ENCODE results near the gene PGLYRP4.

PGLYRP4 gene

DNA sequence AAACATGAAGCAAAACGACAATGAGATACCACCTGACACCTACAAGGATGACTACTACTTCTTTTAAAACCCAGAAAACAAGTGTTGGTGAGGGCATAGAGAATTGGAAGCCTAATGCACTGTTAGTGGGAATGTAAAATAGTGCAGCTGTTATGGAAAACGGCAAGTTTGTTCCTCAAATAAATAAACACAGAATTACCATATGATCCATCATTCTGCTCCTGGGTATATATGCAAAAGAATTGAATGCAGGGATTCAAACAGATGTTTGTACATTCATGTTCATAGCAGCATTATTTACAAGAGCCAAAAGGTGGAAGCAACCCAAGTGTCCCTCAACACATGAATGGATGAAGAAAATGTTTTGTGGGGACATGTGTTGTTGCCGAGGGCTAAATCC is 43.6 kb upstream of the PGLYRP4 start:
- no CpG with 5 or more reads among the region's 3 CpGs for WGBS (ENCODE audit: insufficient coverage, insufficient read length)
- H3K9me3 ChIP-seq (ENCODE audit: control insufficient read depth, insufficient read depth, low read length) = no peaks in the 10 kb centered on the region
- H3K27me3 ChIP-seq (ENCODE audit: control insufficient read depth, insufficient read depth, low read length) = no peaks in the 10 kb centered on the region
- H3K4me3 ChIP-seq (ENCODE audit: low read length) = no peak overlapping the region
- H3K36me3 ChIP-seq (ENCODE audit: control insufficient read depth, insufficient read depth, low read length) = no peaks in the 10 kb centered on the region
- no peak overlapping the region for H3K27ac ChIP-seq (ENCODE audit: low read length)
- DNase-seq (ENCODE audit: low read depth, low spot score) = no peak
- peaks cover 1% of the 10 kb centered on the region; the same call in 1 of the 2 replicates for H3K4me1 ChIP-seq (ENCODE audit: control insufficient read depth, insufficient read depth, low read length)

DNA sequence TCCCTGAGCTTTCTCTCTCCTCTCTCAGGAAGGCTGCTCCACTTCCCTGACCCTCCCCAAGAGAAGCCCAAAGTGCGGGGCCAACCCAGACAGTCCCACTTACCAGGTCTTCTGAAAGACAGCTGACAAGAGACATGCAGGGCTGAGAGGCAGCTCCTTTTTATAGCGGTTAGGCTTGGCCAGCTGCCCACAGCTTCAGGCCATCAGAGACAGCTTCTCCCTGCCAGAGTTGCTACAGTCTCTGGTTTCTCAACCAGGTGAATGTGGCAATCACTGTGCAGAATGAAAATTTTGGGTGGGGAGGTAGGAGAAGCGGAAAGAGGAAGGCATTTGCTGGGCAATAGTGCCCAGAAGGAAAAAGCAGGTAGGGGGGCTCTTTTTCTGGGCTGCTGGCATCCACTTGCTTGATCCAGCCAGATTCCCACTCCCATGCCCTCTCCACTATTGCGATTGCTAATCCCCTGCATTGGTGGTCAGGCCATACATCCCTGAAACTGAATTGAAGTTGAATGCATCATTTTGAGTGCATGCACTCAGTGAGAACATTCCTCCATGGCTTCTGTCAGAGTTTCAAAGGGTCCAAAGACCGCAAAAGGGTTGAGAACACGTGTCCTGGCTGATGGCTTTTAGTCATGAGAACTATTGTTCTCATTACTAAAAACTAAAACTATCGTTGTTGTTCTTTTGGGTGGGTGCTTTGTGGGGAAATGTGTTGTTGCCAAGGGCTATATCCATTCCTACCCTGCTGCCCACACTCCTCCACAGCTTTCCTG is 42.5 kb upstream of the PGLYRP4 start, which contains the start of gene S100A8:
S100A8 (minus strand) TSS at position 136 of the 773 bp plus-strand sequence. CDS start 538 bp downstream, outside the sequence.
- no peaks in the 10 kb centered on the region for H3K27me3 ChIP-seq (ENCODE audit: control insufficient read depth, insufficient read depth, low read length)
- H3K27ac ChIP-seq (ENCODE audit: low read length) = no peak within 1 kb of the TSS
- no peaks in the 10 kb centered on the region for H3K9me3 ChIP-seq (ENCODE audit: control insufficient read depth, insufficient read depth, low read length)
- peaks cover 1% of the 10 kb centered on the region; the same call in 1 of the 2 replicates for H3K4me1 ChIP-seq (ENCODE audit: control insufficient read depth, insufficient read depth, low read length)
- no peak for DNase-seq (ENCODE audit: low read depth, low spot score)
- no peak within 1 kb of the TSS for H3K4me3 ChIP-seq (ENCODE audit: low read length)
- WGBS (ENCODE audit: insufficient coverage, insufficient read length) = no CpG with 5 or more reads among the region's 7 CpGs
- H3K36me3 ChIP-seq (ENCODE audit: control insufficient read depth, insufficient read depth, low read length) = no peaks in the 10 kb centered on the region

- Histone ChIP-seq H3K4me3 (ENCODE audit: low read length) (no peak overlapping the region), H3K27me3 (ENCODE audit: control insufficient read depth, insufficient read depth, low read length) (no peaks in the 10 kb centered on the region), H3K27ac (ENCODE audit: low read length) (no peak overlapping the region), H3K9me3 (ENCODE audit: control insufficient read depth, insufficient read depth, low read length) (no peaks in the 10 kb centered on the region), H3K4me1 (ENCODE audit: control insufficient read depth, insufficient read depth, low read length) (peaks cover 1% of the 10 kb centered on the region; the same call in 1 of the 2 replicates), H3K36me3 (ENCODE audit: control insufficient read depth, insufficient read depth, low read length) (no peaks in the 10 kb centered on the region)
- DNase-seq (ENCODE audit: low read depth, low spot score) = no peak
- WGBS (ENCODE audit: insufficient coverage, insufficient read length) = no CpG with 5 or more reads among the region's 17 CpGs
Observed at GRCh38 chr1:153389973-153390879, 41.6 kb upstream of the PGLYRP4 start.

DNA sequence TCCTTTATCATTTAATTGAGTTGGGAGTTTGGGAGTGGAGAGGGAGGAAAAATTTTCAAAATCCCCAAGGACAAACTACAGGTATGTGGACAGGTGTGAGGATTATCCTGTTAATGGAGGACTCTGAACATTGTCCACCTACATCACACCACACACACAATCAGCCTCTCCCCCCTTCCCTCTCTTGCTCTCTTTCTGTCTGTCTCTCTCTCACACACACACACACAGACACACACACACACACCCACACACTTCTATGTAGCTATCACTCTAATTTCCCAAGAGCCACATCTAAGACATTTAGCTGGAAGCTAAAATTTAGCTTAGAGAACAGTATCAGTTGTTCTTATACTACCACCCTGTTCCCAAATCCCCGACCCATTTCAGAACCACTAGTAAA is 40.8 kb upstream of the PGLYRP4 start:
- H3K4me3 ChIP-seq (ENCODE audit: low read length) = no peak overlapping the region
- H3K27ac ChIP-seq (ENCODE audit: low read length) = no peak overlapping the region
- no peak for DNase-seq (ENCODE audit: low read depth, low spot score)
- no peaks in the 10 kb centered on the region for H3K9me3 ChIP-seq (ENCODE audit: control insufficient read depth, insufficient read depth, low read length)
- peaks cover 1% of the 10 kb centered on the region; the same call in 1 of the 2 replicates for H3K4me1 ChIP-seq (ENCODE audit: control insufficient read depth, insufficient read depth, low read length)
- H3K36me3 ChIP-seq (ENCODE audit: control insufficient read depth, insufficient read depth, low read length) = no peaks in the 10 kb centered on the region
- no peaks in the 10 kb centered on the region for H3K27me3 ChIP-seq (ENCODE audit: control insufficient read depth, insufficient read depth, low read length)
- WGBS (ENCODE audit: insufficient coverage, insufficient read length) = no CpG with 5 or more reads among the region's 1 CpG

DNA sequence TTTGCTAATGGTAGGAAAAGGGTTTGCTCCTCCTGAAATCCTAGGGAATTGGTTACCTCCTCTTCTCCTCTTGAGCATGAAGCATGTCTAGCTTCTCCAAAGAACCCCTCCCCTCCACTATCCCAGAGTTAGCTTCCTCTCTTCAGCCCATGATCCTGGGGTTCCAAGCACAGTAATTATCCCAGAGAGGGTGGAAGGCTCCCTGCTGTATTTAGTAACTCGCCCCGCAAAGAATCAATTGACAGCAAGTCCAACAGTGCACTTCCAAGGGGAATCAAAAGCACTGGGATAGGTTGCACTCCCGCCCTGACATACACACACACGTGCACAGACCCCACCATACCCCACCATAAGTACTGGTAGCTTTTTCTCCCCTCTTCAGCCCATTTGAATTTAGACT is 39.1 kb upstream of the PGLYRP4 start:
- Histone ChIP-seq H3K4me3 (ENCODE audit: low read length) (no peak overlapping the region), H3K36me3 (ENCODE audit: control insufficient read depth, insufficient read depth, low read length) (no peaks in the 10 kb centered on the region), H3K27ac (ENCODE audit: low read length) (no peak overlapping the region), H3K4me1 (ENCODE audit: control insufficient read depth, insufficient read depth, low read length) (no peaks in the 10 kb centered on the region), H3K27me3 (ENCODE audit: control insufficient read depth, insufficient read depth, low read length) (no peaks in the 10 kb centered on the region), H3K9me3 (ENCODE audit: control insufficient read depth, insufficient read depth, low read length) (no peaks in the 10 kb centered on the region)
- WGBS (ENCODE audit: insufficient coverage, insufficient read length) = no CpG with 5 or more reads among the region's 4 CpGs
- no peak for DNase-seq (ENCODE audit: low read depth, low spot score)

DNA sequence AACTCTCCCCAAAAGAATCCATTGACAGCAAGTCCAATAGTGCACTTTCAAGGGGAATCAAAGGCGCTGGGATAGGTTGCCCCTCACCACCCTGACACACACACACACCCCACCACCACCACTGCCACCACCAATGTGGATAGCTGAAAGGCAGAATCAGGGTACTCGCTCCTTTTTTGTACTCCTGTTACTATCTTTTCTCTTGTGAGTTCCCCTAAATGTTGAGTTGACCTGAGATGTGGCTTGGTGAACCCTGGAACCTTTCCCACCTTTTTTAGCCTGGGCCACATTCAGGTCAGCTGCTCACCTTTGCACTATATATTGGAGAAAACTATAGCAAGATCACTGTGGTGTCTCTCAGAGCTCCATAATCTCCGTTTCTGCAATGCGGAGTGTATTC is 38.4 kb upstream of the PGLYRP4 start:
- WGBS (ENCODE audit: insufficient coverage, insufficient read length) = no CpG with 5 or more reads among the region's 4 CpGs
- H3K27ac ChIP-seq (ENCODE audit: low read length) = no peak overlapping the region
- no peaks in the 10 kb centered on the region for H3K36me3 ChIP-seq (ENCODE audit: control insufficient read depth, insufficient read depth, low read length)
- no peaks in the 10 kb centered on the region for H3K27me3 ChIP-seq (ENCODE audit: control insufficient read depth, insufficient read depth, low read length)
- H3K4me1 ChIP-seq (ENCODE audit: control insufficient read depth, insufficient read depth, low read length) = no peaks in the 10 kb centered on the region
- no peak for DNase-seq (ENCODE audit: low read depth, low spot score)
- no peak overlapping the region for H3K4me3 ChIP-seq (ENCODE audit: low read length)
- no peaks in the 10 kb centered on the region for H3K9me3 ChIP-seq (ENCODE audit: control insufficient read depth, insufficient read depth, low read length)

DNA sequence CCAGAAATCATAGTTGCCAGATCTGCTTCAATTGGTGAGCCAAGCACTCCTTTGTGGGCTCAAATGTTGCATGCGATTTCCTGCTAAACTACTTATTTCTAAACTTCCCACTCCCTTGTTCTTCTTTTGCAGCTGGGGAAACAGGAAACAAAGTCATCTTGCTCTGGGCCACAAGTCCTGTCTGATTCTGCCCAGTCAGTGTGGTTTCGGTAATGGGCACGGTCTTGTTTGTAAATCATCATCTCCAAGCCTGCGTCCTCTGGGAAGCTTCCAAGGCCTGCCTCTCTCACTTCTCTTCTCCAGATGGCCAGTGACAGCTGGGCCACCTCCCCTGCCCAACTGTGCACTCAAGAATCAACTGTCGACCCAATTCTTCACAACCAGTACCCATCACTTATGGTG is 37.9 kb upstream of the PGLYRP4 start:
- H3K36me3 ChIP-seq (ENCODE audit: control insufficient read depth, insufficient read depth, low read length) = no peaks in the 10 kb centered on the region
- DNase-seq (ENCODE audit: low read depth, low spot score) = no peak
- no peak overlapping the region for H3K4me3 ChIP-seq (ENCODE audit: low read length)
- no peak overlapping the region for H3K27ac ChIP-seq (ENCODE audit: low read length)
- no CpG with 5 or more reads among the region's 5 CpGs for WGBS (ENCODE audit: insufficient coverage, insufficient read length)
- H3K4me1 ChIP-seq (ENCODE audit: control insufficient read depth, insufficient read depth, low read length) = no peaks in the 10 kb centered on the region
- no peaks in the 10 kb centered on the region for H3K9me3 ChIP-seq (ENCODE audit: control insufficient read depth, insufficient read depth, low read length)
- no peaks in the 10 kb centered on the region for H3K27me3 ChIP-seq (ENCODE audit: control insufficient read depth, insufficient read depth, low read length)

DNA sequence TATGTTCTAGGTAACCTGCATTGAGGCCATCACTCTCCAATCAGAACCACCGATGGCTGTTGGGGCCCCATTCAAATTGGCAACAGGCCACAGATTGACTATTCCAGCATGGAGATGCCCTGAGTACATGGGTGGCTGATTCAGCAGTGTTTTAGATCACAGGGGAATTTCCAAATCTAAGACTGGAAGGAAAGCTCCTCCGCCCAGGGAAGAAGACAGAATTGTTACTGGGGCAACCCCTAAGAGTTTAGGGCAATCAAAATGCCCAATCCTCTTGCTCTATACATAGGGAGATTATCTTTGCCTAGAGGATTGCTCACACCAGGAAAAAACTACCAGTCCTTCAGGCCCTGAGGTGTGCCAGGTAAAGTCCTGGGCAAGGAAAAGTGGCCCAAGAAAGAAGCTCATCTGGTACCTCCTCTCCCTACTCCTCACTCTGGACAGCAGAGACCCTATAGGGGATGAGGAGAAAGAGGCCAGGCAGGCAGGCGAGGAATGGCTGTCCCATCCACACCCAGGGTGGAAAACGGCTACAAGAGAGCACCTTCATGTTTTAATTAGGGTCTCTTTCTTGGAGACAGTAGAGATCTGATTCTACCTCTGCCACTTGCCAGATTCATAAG is 36.4 kb upstream of the PGLYRP4 start:
- no peak overlapping the region for H3K4me3 ChIP-seq (ENCODE audit: low read length)
- H3K36me3 ChIP-seq (ENCODE audit: control insufficient read depth, insufficient read depth, low read length) = no peaks in the 10 kb centered on the region
- no peaks in the 10 kb centered on the region for H3K4me1 ChIP-seq (ENCODE audit: control insufficient read depth, insufficient read depth, low read length)
- DNase-seq (ENCODE audit: low read depth, low spot score) = no peak
- no CpG with 5 or more reads among the region's 4 CpGs for WGBS (ENCODE audit: insufficient coverage, insufficient read length)
- no peak overlapping the region for H3K27ac ChIP-seq (ENCODE audit: low read length)
- H3K27me3 ChIP-seq (ENCODE audit: control insufficient read depth, insufficient read depth, low read length) = no peaks in the 10 kb centered on the region
- H3K9me3 ChIP-seq (ENCODE audit: control insufficient read depth, insufficient read depth, low read length) = no peaks in the 10 kb centered on the region

DNA sequence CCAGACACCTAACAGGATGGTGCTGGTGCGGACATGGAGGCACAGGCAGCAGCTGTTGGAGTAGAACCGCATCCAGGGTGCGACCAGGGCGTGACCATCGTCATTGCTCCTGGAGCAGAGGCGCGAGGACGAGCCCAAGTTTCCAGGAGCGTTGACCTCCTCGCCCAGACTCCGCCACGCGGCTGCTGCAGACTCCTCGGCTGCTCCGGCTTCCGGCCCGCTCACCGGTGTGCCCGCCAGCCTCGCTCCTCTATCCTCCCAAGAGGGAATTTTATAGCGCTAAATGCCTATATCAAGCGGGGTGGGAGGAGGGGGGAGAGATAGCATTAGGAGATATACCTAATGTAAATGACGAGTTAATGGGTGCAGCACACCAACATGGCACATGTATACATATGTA is 32.1 kb upstream of the PGLYRP4 start:
- Histone ChIP-seq H3K9me3 (ENCODE audit: control insufficient read depth, insufficient read depth, low read length) (no peaks in the 10 kb centered on the region), H3K27ac (ENCODE audit: low read length) (no peak overlapping the region), H3K36me3 (ENCODE audit: control insufficient read depth, insufficient read depth, low read length) (no peaks in the 10 kb centered on the region), H3K4me1 (ENCODE audit: control insufficient read depth, insufficient read depth, low read length) (no peaks in the 10 kb centered on the region), H3K4me3 (ENCODE audit: low read length) (no peak overlapping the region), H3K27me3 (ENCODE audit: control insufficient read depth, insufficient read depth, low read length) (no peaks in the 10 kb centered on the region)
- DNase-seq (ENCODE audit: low read depth, low spot score) = no peak
- WGBS (ENCODE audit: insufficient coverage, insufficient read length) = no CpG with 5 or more reads among the region's 23 CpGs

DNA sequence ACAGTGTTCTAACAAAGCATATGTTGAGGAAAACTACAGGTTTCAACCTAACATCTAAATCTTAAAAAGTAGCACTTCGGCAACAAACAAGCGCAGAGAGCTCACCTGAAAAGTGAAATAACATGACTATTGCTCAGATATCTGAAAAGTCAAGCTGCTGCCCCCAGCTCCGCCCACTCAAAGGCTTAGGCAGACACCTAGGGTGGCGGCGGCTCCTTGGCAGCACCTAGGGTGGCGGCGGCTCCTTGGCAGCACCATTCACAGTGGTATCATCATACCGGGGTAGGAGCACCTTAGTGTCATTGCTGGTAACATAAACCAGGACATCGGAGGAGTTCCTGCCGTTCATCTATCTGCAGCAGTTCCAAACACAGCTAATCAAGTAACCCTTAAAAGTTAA is 30.9 kb upstream of the PGLYRP4 start:
- Histone ChIP-seq H3K4me3 (ENCODE audit: low read length) (no peak overlapping the region), H3K27me3 (ENCODE audit: control insufficient read depth, insufficient read depth, low read length) (no peaks in the 10 kb centered on the region), H3K4me1 (ENCODE audit: control insufficient read depth, insufficient read depth, low read length) (no peaks in the 10 kb centered on the region), H3K27ac (ENCODE audit: low read length) (no peak overlapping the region), H3K9me3 (ENCODE audit: control insufficient read depth, insufficient read depth, low read length) (no peaks in the 10 kb centered on the region), H3K36me3 (ENCODE audit: control insufficient read depth, insufficient read depth, low read length) (no peaks in the 10 kb centered on the region)
- DNase-seq (ENCODE audit: low read depth, low spot score) = no peak
- WGBS (ENCODE audit: insufficient coverage, insufficient read length) = no CpG with 5 or more reads among the region's 10 CpGs
